B cell (primary cell): Measurements from ENCODE around the gene EXOC3L1. TPM values are rescaled to one million over a fixed set of nuclear protein-coding genes. Genes with fewer than 3 reads are reported as not detected.

Experiments
- ATAC-seq: fragments of 200-7000 bp; cut with Tn5 transposase; one replicate; pipeline ENCODE4 v1.10.0; 2021; ENCODE audit warnings: low read depth, mild to moderate bottlenecking, moderate number of reproducible peaks, moderate library complexity
- CTCF ChIA-PET: fragments of 350-600 bp; sonication (Branson Sonifier 250); formaldehyde crosslinking; loops from one replicate; lab custom pipeline; 2021; ENCODE audit warnings: antibody characterized with exemption, inconsistent platforms; lab: Charles Lee
- POLR2A ChIA-PET: fragments of 350-600 bp; sonication (Branson Sonifier 250); formaldehyde crosslinking; loops from one replicate; lab custom pipeline; 2021; ENCODE audit warnings: antibody characterized with exemption; lab: Charles Lee
- DNase-seq: peaks from one replicate; pipeline ENCODE4 v3.0.0; 2013
- H2AFZ ChIP-seq: 2 replicates; pipeline ENCODE4 v1.6.1; 2012; ENCODE audit warnings: mild to moderate bottlenecking, low read depth, low read length; ENCODE audit not compliant: insufficient read depth, poor library complexity, severe bottlenecking
- H3K27ac ChIP-seq, 2 donors: 1 replicate in 1 of 2; 2 replicates in 1 of 2; pipeline ENCODE4 v1.5.1; 2012 to 2013; ENCODE audit warnings: low read length in 2 of 2, mild to moderate bottlenecking in 2 of 2, moderate library complexity in 1 of 2
- H3K27me3 ChIP-seq, 4 experiments: fragments of 200-600 bp in 1 of 4; sonication (generic) in 1 of 4; replicated peaks in 1 of 4; 1 replicate in 2 of 4; 2 replicates in 2 of 4; pipeline versions ENCODE4 v1.6.1 to v1.7.0; 2013 to 2016; ENCODE audit warnings: low read length in 3 of 4, mild to moderate bottlenecking in 2 of 4, mixed read lengths in 1 of 4, moderate library complexity in 1 of 4; ENCODE audit not compliant: insufficient read depth in 4 of 4, control insufficient read depth in 3 of 4; ENCODE audit errors: control extremely low read depth in 1 of 4
- H3K36me3 ChIP-seq, 2 experiments: replicated peaks in 1 of 2; 1 replicate in 1 of 2; 2 replicates in 1 of 2; pipeline versions ENCODE4 v1.6.1 to v1.7.1; 2013; ENCODE audit warnings: low read length in 1 of 2; ENCODE audit not compliant: insufficient read depth in 2 of 2, control insufficient read depth in 1 of 2; ENCODE audit errors: control extremely low read depth in 1 of 2, extremely low read depth in 1 of 2
- H3K4me1 ChIP-seq, 2 donors: fragments of 200-600 bp in 1 of 2; sonication (generic) in 1 of 2; 1 replicate in 1 of 2; 2 replicates in 1 of 2; pipeline versions ENCODE4 v1.5.1 to v1.6.1; 2013 to 2017; ENCODE audit warnings: low read length in 2 of 2; ENCODE audit not compliant: control insufficient read depth in 2 of 2, insufficient read depth in 2 of 2
- H3K4me2 ChIP-seq: replicated peaks from 2 replicates; pipeline ENCODE3; 2012; ENCODE audit warnings: mild to moderate bottlenecking, low read depth, low read length; ENCODE audit not compliant: poor library complexity, severe bottlenecking
- H3K4me3 ChIP-seq, 5 experiments: fragments of 200-600 bp in 1 of 5; sonication (generic) in 1 of 5; 1 replicate in 3 of 5; 2 replicates in 2 of 5; pipeline versions ENCODE4 v1.5.1 to v1.7.0; 2011 to 2016; ENCODE audit warnings: low read length in 4 of 5, mild to moderate bottlenecking in 4 of 5, low read depth in 2 of 5, control low read depth in 1 of 5, moderate library complexity in 1 of 5; ENCODE audit not compliant: insufficient read depth in 1 of 5; ENCODE audit errors: control extremely low read depth in 1 of 5, extremely low read depth in 1 of 5
- H3K79me2 ChIP-seq: fragments of 200-600 bp; sonication (generic); one replicate; pipeline ENCODE4 v1.6.0; 2016; ENCODE audit warnings: low read length; ENCODE audit not compliant: control insufficient read depth, insufficient read depth
- H3K9ac ChIP-seq: fragments of 200-600 bp; sonication (generic); 2 replicates; pipeline ENCODE4 v1.6.1; 2017; ENCODE audit warnings: mild to moderate bottlenecking, low read length, moderate library complexity
- H3K9me3 ChIP-seq, 3 donors: one replicate each; pipeline versions ENCODE4 v1.6.1 to v1.7.1; 2013; ENCODE audit warnings: low read length in 2 of 3; ENCODE audit not compliant: control insufficient read depth in 2 of 3, insufficient read depth in 1 of 3; ENCODE audit errors: control extremely low read depth in 1 of 3
- H4K20me1 ChIP-seq: 2 replicates; pipeline ENCODE4 v1.6.0; 2012; ENCODE audit warnings: mild to moderate bottlenecking, low read length; ENCODE audit not compliant: insufficient read depth, control insufficient read depth, poor library complexity, severe bottlenecking
- H3K27ac Mint-ChIP-seq: one replicate; pipeline ENCODE4 v1.8.0; 2021; ENCODE audit warnings: mixed read lengths
- H3K27me3 Mint-ChIP-seq: one replicate; pipeline ENCODE4 v1.8.0; 2021; ENCODE audit warnings: mixed read lengths
- H3K4me1 Mint-ChIP-seq: one replicate; pipeline ENCODE4 v1.8.0; 2021; ENCODE audit warnings: mixed read lengths
- H3K4me3 Mint-ChIP-seq: one replicate; pipeline ENCODE4 v1.8.0; 2021; ENCODE audit warnings: mixed read lengths
- H3K9me3 Mint-ChIP-seq: one replicate; pipeline ENCODE4 v1.8.0; 2022; ENCODE audit warnings: mixed read lengths; ENCODE audit not compliant: insufficient read depth
- EZH2 ChIP-seq: IDR thresholded peaks from 2 replicates; pipeline ENCODE4 v1.6.1; 2012; ENCODE audit warnings: borderline replicate concordance, low read depth, mild to moderate bottlenecking, moderate library complexity, low read length; ENCODE audit not compliant: insufficient read depth, poor library complexity, severe bottlenecking
- WGBS: methylation state at CpG from one replicate; pipeline ENCODE4 v1.1.5; 2013; ENCODE audit warnings: missing lambda C conversion rate; ENCODE audit not compliant: insufficient coverage; 5-methylcytosine and 5-hydroxymethylcytosine counted together
- intact Hi-C: fragments of 100-400 bp; cut with micrococcal nuclease; formaldehyde crosslinking; loops from one replicate; pipeline ENCODE4 v1.10.0; 2022
- polyA plus RNA-seq: library from polyadenylated mRNA; depleted of rRNA; stranded (reverse); fragments of >200 nt; gene quantifications from 2 replicates; pipeline ENCODE4 v1.2.3, GENCODE V29; 2012
- total RNA-seq, 2 donors: library from RNA; stranded (reverse); fragments of 120-200 nt in 1 of 2; gene quantifications; 1 replicate in 1 of 2; 2 replicates in 1 of 2; pipeline versions ENCODE4 v1.2.3 to v1.2.4, GENCODE V29; 2013 to 2022
- TF ChIP-seq, protein P1 (sequence below): fragments of 200-600 bp; IDR thresholded peaks from one replicate; pipeline ENCODE4 v1.8.0; 2022; ENCODE audit warnings: antibody characterized with exemption, mild to moderate bottlenecking

EXOC3L1 gene
- total and polyA plus RNA-seq, 2 donors (not counting 1 experiment from before 2014, with no cell fraction given) = not detected

DNA sequence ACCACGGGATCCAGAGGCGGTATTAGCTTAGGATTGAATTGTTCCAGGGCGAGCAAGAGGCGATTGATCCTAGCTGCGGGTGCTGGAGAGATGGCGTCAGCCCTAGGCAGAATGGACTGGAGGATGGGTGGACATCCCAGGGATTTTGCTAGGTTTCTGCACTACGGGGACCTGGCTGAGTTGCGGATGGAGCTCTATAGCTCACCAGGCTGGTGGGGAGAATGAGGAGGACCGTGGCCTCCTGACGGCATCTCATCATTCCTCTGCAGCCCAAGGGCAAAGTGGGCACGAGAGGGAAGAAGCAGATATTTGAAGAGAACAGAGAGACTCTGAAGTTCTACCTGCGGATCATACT, 37.6 kb upstream of the EXOC3L1 start:
- H3K4me3 ChIP-seq = peak overlapping the region; percentile 77 to 99 (median 86)
- no peaks in the 10 kb centered on the region for H3K27me3 ChIP-seq
- POLR2A ChIA-PET = interaction anchor here (2.3 to 3.7 kb wide), 2 partner anchors 17 to 20 kb away, joined by 27 to 30 read pairs; partner anchors contain the start of genes FHOD1 and SLC9A5
- ATAC-seq = no peak
- H3K27ac Mint-ChIP-seq = peak overlapping the region; percentile 100
- peaks cover 15 to 22% of the 10 kb centered on the region in 2 donors for H3K4me1 ChIP-seq
- H3K27ac ChIP-seq = peak overlapping the region; percentile 52 to 82
- TF ChIP-seq, protein P1, sequence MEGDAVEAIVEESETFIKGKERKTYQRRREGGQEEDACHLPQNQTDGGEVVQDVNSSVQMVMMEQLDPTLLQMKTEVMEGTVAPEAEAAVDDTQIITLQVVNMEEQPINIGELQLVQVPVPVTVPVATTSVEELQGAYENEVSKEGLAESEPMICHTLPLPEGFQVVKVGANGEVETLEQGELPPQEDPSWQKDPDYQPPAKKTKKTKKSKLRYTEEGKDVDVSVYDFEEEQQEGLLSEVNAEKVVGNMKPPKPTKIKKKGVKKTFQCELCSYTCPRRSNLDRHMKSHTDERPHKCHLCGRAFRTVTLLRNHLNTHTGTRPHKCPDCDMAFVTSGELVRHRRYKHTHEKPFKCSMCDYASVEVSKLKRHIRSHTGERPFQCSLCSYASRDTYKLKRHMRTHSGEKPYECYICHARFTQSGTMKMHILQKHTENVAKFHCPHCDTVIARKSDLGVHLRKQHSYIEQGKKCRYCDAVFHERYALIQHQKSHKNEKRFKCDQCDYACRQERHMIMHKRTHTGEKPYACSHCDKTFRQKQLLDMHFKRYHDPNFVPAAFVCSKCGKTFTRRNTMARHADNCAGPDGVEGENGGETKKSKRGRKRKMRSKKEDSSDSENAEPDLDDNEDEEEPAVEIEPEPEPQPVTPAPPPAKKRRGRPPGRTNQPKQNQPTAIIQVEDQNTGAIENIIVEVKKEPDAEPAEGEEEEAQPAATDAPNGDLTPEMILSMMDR = no peak
- no peak for TF ChIP-seq EZH2
- H3K4me1 Mint-ChIP-seq = peaks cover 29% of the 10 kb centered on the region
- H2AFZ ChIP-seq = peak overlapping the region; percentile 92
- intact Hi-C loops = loop anchor here (1.0 to 2.0 kb wide), 5 partner anchors 20 to 619 kb away; partner anchors contain the start of genes CENPT, E2F4, FBXL8 and FHOD1
- H3K79me2 ChIP-seq = peaks cover 17% of the 10 kb centered on the region
- H3K9me3 Mint-ChIP-seq = no peaks in the 10 kb centered on the region
- peak overlapping the region; percentile 100 for H3K4me3 Mint-ChIP-seq
- no peaks in the 10 kb centered on the region for H3K27me3 Mint-ChIP-seq
- H3K9ac ChIP-seq = peak overlapping the region; percentile 83
- no peak for DNase-seq
- H3K4me2 ChIP-seq = peak overlapping the region; percentile 86
- no peaks in the 10 kb centered on the region for H3K9me3 ChIP-seq
- peaks cover 19% of the 10 kb centered on the region for H4K20me1 ChIP-seq
- CTCF ChIA-PET = interaction anchor here (0.7 to 4.2 kb wide), 10 partner anchors 18 to 262 kb away, joined by 3 to 33 read pairs (median 3); partner anchors contain the start of genes FHOD1, KCTD19, LRRC36 and SLC9A5
- WGBS = 13% methylated on average over 8 of the region's 12 CpGs
- peaks cover 2 to 34% of the 10 kb centered on the region in 2 experiments for H3K36me3 ChIP-seq
